NB4 (cell line): ENCODE data around the gene TMEM181.
"Not testable (repeated sequence)": the region's sequence is repeated elsewhere in the genome, so short reads cannot be mapped to it uniquely, and the experiment has no call there.

Source experiments
- DNase-seq: peaks from one replicate; pipeline ENCODE4 v3.0.0; 2010; ENCODE audit warnings: low read depth
- H3K4me3 ChIP-seq: one replicate; pipeline ENCODE4 v1.5.1; 2011; ENCODE audit warnings: mild to moderate bottlenecking, low read depth, low read length, moderate library complexity
- CTCF ChIP-seq: IDR thresholded peaks from one replicate; pipeline ENCODE4 v1.5.1; 2012; ENCODE audit warnings: low read depth, low read length
- MAX ChIP-seq: IDR thresholded peaks from 2 replicates; pipeline ENCODE4 v1.6.1; 2011; ENCODE audit warnings: low read depth, low read length
- MYC ChIP-seq: IDR thresholded peaks from 2 replicates; pipeline ENCODE4 v1.6.1; 2011; ENCODE audit warnings: low read depth, low read length
- POLR2A ChIP-seq: IDR thresholded peaks from 2 replicates; pipeline ENCODE4 v1.6.1; 2011; ENCODE audit warnings: mild to moderate bottlenecking; ENCODE audit not compliant: insufficient read length; ENCODE audit errors: extremely low read depth

The TMEM181 gene

GRCh38 chr6:158552055-158552795, 7.7 kb upstream of the TMEM181 start:
- DNase-seq, result no peak

DNA sequence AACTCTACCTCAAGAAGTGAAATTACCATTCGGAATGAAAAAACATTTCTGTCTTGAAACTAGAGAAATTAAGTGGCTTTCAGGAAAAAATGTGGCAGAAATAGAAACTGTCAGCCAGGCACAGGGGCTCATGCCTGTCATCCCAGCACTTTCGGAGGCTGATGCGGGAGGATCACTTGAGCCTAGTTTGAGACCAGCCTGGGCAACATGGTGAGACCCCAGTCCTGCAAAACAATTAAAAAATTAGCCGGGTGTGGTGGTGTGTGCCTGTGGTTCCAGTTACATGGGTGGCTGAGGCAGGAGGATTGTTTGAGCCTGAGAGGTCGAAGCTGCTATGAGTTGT, 7.1 kb upstream of the TMEM181 start:
- TF ChIP-seq MAX (no peak), POLR2A (no peak), CTCF (no peak), MYC (no peak)
- no peak overlapping the region for H3K4me3 ChIP-seq
- no peak for DNase-seq

More at GRCh38 chr6:158552055-158552795, 7.7 kb upstream of the TMEM181 start:
- TF ChIP-seq CTCF, result no peak
- no peak for TF ChIP-seq MAX
- no peak for TF ChIP-seq MYC
- TF ChIP-seq POLR2A, result no peak
- H3K4me3 ChIP-seq, result no peak overlapping the region

DNA sequence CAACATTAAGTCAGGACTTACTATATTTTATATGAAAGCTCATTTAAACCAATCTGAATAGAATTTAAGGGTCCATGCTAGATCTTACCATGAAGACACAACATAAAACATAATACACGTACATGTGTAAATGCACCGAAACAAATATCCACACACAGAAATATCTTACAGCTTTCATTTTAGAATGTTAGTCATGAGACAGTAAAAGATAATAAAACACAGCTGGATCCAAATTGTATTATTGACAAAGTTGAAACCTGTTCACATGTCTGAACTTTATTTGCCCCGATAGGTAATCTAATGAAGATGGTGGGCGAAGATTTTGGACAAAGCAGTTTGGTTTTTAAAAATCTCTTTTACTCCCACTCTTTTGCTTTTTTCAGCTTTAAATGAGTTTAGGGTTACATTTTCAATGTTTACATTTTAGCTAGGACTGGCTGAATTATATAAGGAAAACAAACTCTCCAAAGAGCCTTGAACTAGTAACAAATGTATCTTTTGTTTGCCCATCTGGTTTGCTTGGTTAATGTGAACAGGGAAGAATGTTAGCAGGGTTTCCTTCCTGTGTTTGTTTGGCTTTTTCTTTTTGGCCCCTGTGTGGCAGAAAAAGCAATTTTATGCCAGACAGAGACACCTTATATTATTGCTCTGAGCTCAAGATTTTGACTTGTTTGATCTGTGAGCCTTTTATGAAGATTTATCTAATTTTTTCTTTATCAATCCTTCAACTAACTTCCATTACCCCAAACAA, 5.1 kb upstream of the TMEM181 start:
- no peak overlapping the region for H3K4me3 ChIP-seq
- DNase-seq, result no peak
- TF ChIP-seq CTCF (no peak), POLR2A (no peak), MYC (no peak), MAX (no peak)

- DNase-seq, result no peak
- no peak for TF ChIP-seq CTCF
- no peak for TF ChIP-seq MYC
- TF ChIP-seq POLR2A, result no peak
- no peak for TF ChIP-seq MAX
- no peak overlapping the region for H3K4me3 ChIP-seq
These were observed 3.8 kb upstream of the TMEM181 start for GRCh38 chr6:158556113-158556512.

- H3K4me3 ChIP-seq, DNase-seq: not testable (repeated sequence)
These were observed 2.8 kb upstream of the TMEM181 start for GRCh38 chr6:158557110-158557509.

DNA sequence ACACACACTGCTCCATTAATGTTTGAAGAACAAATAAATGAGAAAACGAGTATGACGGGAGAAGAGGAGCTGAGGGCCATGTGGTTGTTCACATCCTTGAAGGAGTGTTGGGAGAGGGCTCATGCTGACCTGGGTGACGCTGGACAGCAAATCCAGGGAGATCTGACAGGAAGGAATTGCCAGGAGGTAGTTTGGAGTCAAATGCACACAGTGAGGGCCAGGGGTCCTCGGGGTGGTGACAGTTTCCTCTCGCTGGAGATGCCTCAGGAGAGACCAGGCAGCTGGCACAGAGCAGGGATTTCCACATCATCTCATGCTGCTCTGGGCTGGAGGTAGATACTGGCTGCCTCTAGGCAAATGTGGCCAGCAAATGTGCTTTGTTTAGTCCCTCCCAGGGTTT, 2.0 kb upstream of the TMEM181 start:
- no peak for DNase-seq
- no peak overlapping the region for H3K4me3 ChIP-seq

More for the DNA sequence above, 2.0 kb upstream of the TMEM181 start:
- TF ChIP-seq POLR2A (no peak), CTCF (no peak), MAX (no peak), MYC (no peak)
